Caco-2 (cell line): ENCODE results near the gene KCNH3. TPM values are rescaled to one million over a fixed set of nuclear protein-coding genes. Genes with fewer than 3 reads are reported as not detected.

Experiments
- BruUV-seq: library from RNA; stranded (reverse); fragments of 400-500 nt; replicated peaks from 2 replicates; lab custom pipeline; 2021; lab: Mats Ljungman, UMichigan
- CTCF ChIA-PET: fragments of 300-600 bp; sonication (Branson Sonifier 250); formaldehyde crosslinking; loops from one replicate; lab custom pipeline; 2022; ENCODE audit warnings: antibody characterized with exemption; lab: Charles Lee
- POLR2A ChIA-PET: fragments of 300-600 bp; sonication (Branson Sonifier 250); formaldehyde crosslinking; loops from one replicate; lab custom pipeline; 2022; ENCODE audit warnings: antibody characterized with exemption; lab: Charles Lee
- DNase-seq, 2 experiments: peaks; one replicate each; pipeline versions ENCODE4 v3.0.0 to v3.0.0-alpha.2; 2020 to 2022
- H3K27me3 ChIP-seq: replicated peaks from 2 replicates; pipeline ENCODE4 v1.6.0; 2011; ENCODE audit warnings: low read length; ENCODE audit not compliant: control insufficient read depth, insufficient read depth
- H3K36me3 ChIP-seq: 2 replicates; pipeline ENCODE4 v1.5.1; 2011; ENCODE audit warnings: low read length; ENCODE audit not compliant: control insufficient read depth, insufficient read depth
- H3K4me1 ChIP-seq: fragments of 250-450 bp; sonication (Bioruptor Pico); 2 replicates; pipeline ENCODE4 v1.5.1; 2020; ENCODE audit warnings: mild to moderate bottlenecking
- H3K4me3 ChIP-seq: 2 replicates; pipeline ENCODE4 v1.5.1; 2011; ENCODE audit warnings: low read depth, mild to moderate bottlenecking, control low read depth, low read length
- H3K9me3 ChIP-seq: fragments of 250-450 bp; sonication (Bioruptor Pico); 2 replicates; pipeline ENCODE4 v1.5.1; 2020; ENCODE audit warnings: mild to moderate bottlenecking, moderate library complexity
- H3K27ac Mint-ChIP-seq: one replicate; pipeline ENCODE4 v1.8.0; 2022; ENCODE audit warnings: mixed read lengths; ENCODE audit not compliant: unreplicated experiment
- H3K27me3 Mint-ChIP-seq: one replicate; pipeline ENCODE4 v1.8.0; 2022; ENCODE audit warnings: mixed read lengths; ENCODE audit not compliant: insufficient read depth, unreplicated experiment
- H3K36me3 Mint-ChIP-seq: one replicate; pipeline ENCODE4 v1.8.0; 2022; ENCODE audit warnings: mild to moderate bottlenecking, mixed read lengths; ENCODE audit not compliant: insufficient read depth, unreplicated experiment
- H3K4me1 Mint-ChIP-seq: one replicate; pipeline ENCODE4 v1.8.0; 2022; ENCODE audit warnings: low read depth, mixed read lengths; ENCODE audit not compliant: unreplicated experiment
- H3K4me3 Mint-ChIP-seq: one replicate; pipeline ENCODE4 v1.8.0; 2022; ENCODE audit warnings: mild to moderate bottlenecking, moderate library complexity, mixed read lengths; ENCODE audit not compliant: unreplicated experiment
- H3K9me3 Mint-ChIP-seq: one replicate; pipeline ENCODE4 v1.8.0; 2022; ENCODE audit warnings: mixed read lengths; ENCODE audit not compliant: unreplicated experiment
- CTCF ChIP-seq, 2 experiments: fragments of 200-600 bp in 1 of 2; IDR thresholded peaks; 1 replicate in 1 of 2; 2 replicates in 1 of 2; pipeline versions ENCODE4 v1.5.1 to v1.8.0; 2011 to 2022; ENCODE audit warnings: antibody characterized with exemption in 1 of 2, control low read depth in 1 of 2, inconsistent platforms in 1 of 2, low read depth in 1 of 2, low read length in 1 of 2, mild to moderate bottlenecking in 1 of 2, moderate library complexity in 1 of 2; ENCODE audit not compliant: insufficient read depth in 1 of 2, severe bottlenecking in 1 of 2, unreplicated experiment in 1 of 2
- intact Hi-C: fragments of 100-400 bp; cut with micrococcal nuclease; formaldehyde crosslinking; loops from one replicate; pipeline ENCODE4 v1.10.0; 2022; ENCODE audit not compliant: unreplicated experiment
- total RNA-seq: library from RNA; stranded (reverse); gene quantifications from 2 replicates; pipeline ENCODE4 v1.2.3, GENCODE V29; 2022

KCNH3 gene
- total RNA-seq, 1 experiment from 2014 or later, result 0.27 TPM

GRCh38 chr12:49489720-49490119, 49.1 kb upstream of the KCNH3 start:
- ChIA-PET POLR2A (no interaction called here), CTCF (no interaction called here)
- H3K4me1 Mint-ChIP-seq, result peaks cover 15% of the 10 kb centered on the region
- intact Hi-C loops, result no loop called here
- H3K27me3 ChIP-seq, result no peaks in the 10 kb centered on the region
- H3K36me3 Mint-ChIP-seq, result peaks cover 40% of the 10 kb centered on the region
- TF ChIP-seq CTCF (IDR thresholded peaks at IDR 0.05; ENCODE audit: insufficient read depth in 1 of 2, low read depth in 1 of 2, low read length in 1 of 2, severe bottlenecking in 1 of 2, unreplicated experiment in 1 of 2), result no peak
- H3K36me3 ChIP-seq, result no peaks in the 10 kb centered on the region; the same call in 1 of the 2 replicates
- no peak for DNase-seq
- H3K4me3 Mint-ChIP-seq, result no peak overlapping the region
- BruUV-seq, result no TSS peak
- no peak overlapping the region for H3K4me3 ChIP-seq
- no peaks in the 10 kb centered on the region for H3K9me3 ChIP-seq
- H3K4me1 ChIP-seq, result no peaks in the 10 kb centered on the region
- no peaks in the 10 kb centered on the region for H3K27me3 Mint-ChIP-seq
- no peak overlapping the region for H3K27ac Mint-ChIP-seq
- H3K9me3 Mint-ChIP-seq, result no peaks in the 10 kb centered on the region

GRCh38 chr12:49491823-49492222, 47.0 kb upstream of the KCNH3 start:
- no TSS peak for BruUV-seq
- H3K4me3 ChIP-seq, result no peak overlapping the region
- peak in 1 of 2 experiments; percentile 34 for DNase-seq
- H3K36me3 Mint-ChIP-seq, result peaks cover 42% of the 10 kb centered on the region
- H3K4me1 Mint-ChIP-seq, result peaks cover 15% of the 10 kb centered on the region
- peak overlapping the region; percentile 47 for H3K27ac Mint-ChIP-seq
- POLR2A ChIA-PET, result interaction anchor here (0.6 to 1.0 kb wide), 5 partner anchors 45 to 1708 kb away, joined by 3 to 9 read pairs (median 3); partner anchors contain the start of genes SPATS2 and TROAP
- no peaks in the 10 kb centered on the region for H3K9me3 Mint-ChIP-seq
- H3K4me3 Mint-ChIP-seq, result no peak overlapping the region
- H3K27me3 ChIP-seq, result no peaks in the 10 kb centered on the region
- H3K36me3 ChIP-seq, result no peaks in the 10 kb centered on the region
- CTCF ChIA-PET, result interaction anchor here (0.5 to 1.2 kb wide), 5 partner anchors 51 to 144 kb away, joined by 3 to 4 read pairs (median 3); no protein-coding TSS in a partner anchor
- intact Hi-C loops, result no loop called here
- no peaks in the 10 kb centered on the region for H3K27me3 Mint-ChIP-seq
- H3K9me3 ChIP-seq, result no peaks in the 10 kb centered on the region
- TF ChIP-seq CTCF (IDR thresholded peaks at IDR 0.05; ENCODE audit: insufficient read depth in 1 of 2, low read depth in 1 of 2, low read length in 1 of 2, severe bottlenecking in 1 of 2, unreplicated experiment in 1 of 2), result no peak
- no peaks in the 10 kb centered on the region; the same call in 1 of the 2 replicates for H3K4me1 ChIP-seq

DNA sequence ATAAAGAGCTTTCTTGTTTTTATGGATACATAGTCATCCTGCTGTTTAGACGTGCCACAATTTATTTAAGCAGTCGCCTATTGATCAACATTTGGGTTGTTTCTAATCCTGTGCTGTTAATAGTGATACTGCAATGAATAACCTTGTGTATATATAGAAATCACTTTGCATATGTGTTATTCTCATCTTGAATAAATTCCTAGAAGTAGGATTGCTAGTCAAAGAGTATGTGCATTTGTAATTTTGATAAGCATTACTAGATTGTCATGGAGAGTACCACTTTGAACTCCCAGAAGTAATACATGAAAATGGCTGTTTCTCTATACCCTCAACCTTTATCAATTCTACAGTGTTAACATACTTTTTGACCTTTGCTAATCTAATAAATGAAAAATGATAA, 44.9 kb upstream of the KCNH3 start:
- Histone ChIP-seq H3K36me3 (no peaks in the 10 kb centered on the region), H3K27me3 (no peaks in the 10 kb centered on the region), H3K4me3 (no peak overlapping the region), H3K4me1 (no peaks in the 10 kb centered on the region; the same call in 1 of the 2 replicates), H3K9me3 (no peaks in the 10 kb centered on the region)
- Mint-ChIP-seq H3K4me1 (peaks cover 15% of the 10 kb centered on the region), H3K9me3 (no peaks in the 10 kb centered on the region), H3K27me3 (no peaks in the 10 kb centered on the region), H3K36me3 (peaks cover 43% of the 10 kb centered on the region), H3K4me3 (no peak overlapping the region), H3K27ac (no peak overlapping the region)
- POLR2A ChIA-PET, result no interaction called here
- no peak for TF ChIP-seq CTCF (IDR thresholded peaks at IDR 0.05; ENCODE audit: insufficient read depth in 1 of 2, low read depth in 1 of 2, low read length in 1 of 2, severe bottlenecking in 1 of 2, unreplicated experiment in 1 of 2)
- BruUV-seq, result no TSS peak
- no peak for DNase-seq
- CTCF ChIA-PET, result interaction anchor here (0.6 kb wide), 1 partner anchor 20 kb away, joined by 3 read pairs; no protein-coding TSS in a partner anchor
- intact Hi-C loops, result no loop called here
